Measurements from ENCODE around the gene TGFBR3L. TPM values are rescaled to one million over a fixed set of nuclear protein-coding genes. Genes with fewer than 3 reads are reported as not detected.

Gene TGFBR3L
- total RNA-seq, 1 donor = 0.99 TPM

- DNase-seq (ENCODE audit: low read depth) = no peak
- no peak for TF ChIP-seq CTCF (IDR thresholded peaks at IDR 0.05; ENCODE audit: insufficient read depth, low read length)
- no peak overlapping the region for H3K4me3 ChIP-seq (ENCODE audit: low read depth, low read length)
Measured at GRCh38 chr19:7931221-7932061, 16.8 kb downstream of the TGFBR3L start.

- no peak for TF ChIP-seq CTCF (IDR thresholded peaks at IDR 0.05; ENCODE audit: insufficient read depth, low read length)
- DNase-seq (ENCODE audit: low read depth) = no peak
- H3K4me3 ChIP-seq (ENCODE audit: low read depth, low read length) = no peak overlapping the region
Measured at GRCh38 chr19:7932276-7932929, 17.8 kb downstream of the TGFBR3L start.

GRCh38 chr19:7932930-7933300 is 18.3 kb downstream of the TGFBR3L start:
- DNase-seq (ENCODE audit: low read depth) = no peak
- TF ChIP-seq CTCF (IDR thresholded peaks at IDR 0.05; ENCODE audit: insufficient read depth, low read length) = no peak
- H3K4me3 ChIP-seq (ENCODE audit: low read depth, low read length) = no peak overlapping the region

GRCh38 chr19:7933411-7933810 is 18.8 kb downstream of the TGFBR3L start:
- no peak overlapping the region for H3K4me3 ChIP-seq (ENCODE audit: low read depth, low read length)
- no peak for DNase-seq (ENCODE audit: low read depth)
- peak; percentile 33 for TF ChIP-seq CTCF (IDR thresholded peaks at IDR 0.05; ENCODE audit: insufficient read depth, low read length)

- DNase-seq (ENCODE audit: low read depth) = no peak
- TF ChIP-seq CTCF (IDR thresholded peaks at IDR 0.05; ENCODE audit: insufficient read depth, low read length) = no peak
- no peak overlapping the region for H3K4me3 ChIP-seq (ENCODE audit: low read depth, low read length)
Measured at GRCh38 chr19:7933828-7934725, 19.4 kb downstream of the TGFBR3L start.

GRCh38 chr19:7934766-7935165 is 20.1 kb downstream of the TGFBR3L start:
- no peak for TF ChIP-seq CTCF (IDR thresholded peaks at IDR 0.05; ENCODE audit: insufficient read depth, low read length)
- no peak overlapping the region for H3K4me3 ChIP-seq (ENCODE audit: low read depth, low read length)
- DNase-seq (ENCODE audit: low read depth) = no peak
